Measurements from ENCODE around the gene ACAP2.
A peak's percentile ranks its signal among the peaks of the same experiment; 100 is the strongest.
"Not testable (repeated sequence)": the region's sequence is repeated elsewhere in the genome, so short reads cannot be mapped to it uniquely, and the experiment has no call there.

Gene ACAP2

DNA sequence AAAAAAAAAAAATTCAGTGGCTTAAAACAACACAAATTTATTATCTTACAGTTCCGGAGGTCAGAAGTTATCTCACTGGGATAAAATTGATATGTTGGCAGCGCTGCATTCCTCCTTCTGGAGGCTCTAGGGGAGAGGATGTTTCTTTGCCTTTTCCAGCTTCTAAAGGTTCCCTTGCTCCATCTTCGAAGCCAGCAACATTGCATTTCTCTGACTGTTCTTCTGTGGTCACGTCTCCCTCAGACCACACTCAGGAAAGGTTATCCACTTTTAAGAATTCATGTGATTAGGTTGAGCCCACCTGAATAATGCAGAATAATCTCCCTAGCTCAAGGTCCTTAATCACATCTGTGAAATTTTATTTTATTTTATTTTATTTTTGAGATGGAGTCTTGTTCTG, 23.4 kb upstream of the ACAP2 start:
- TF ChIP-seq MYC (IDR thresholded peaks at IDR 0.05; ENCODE audit: low read depth, low read length), result no peak
- TF ChIP-seq, protein P1, sequence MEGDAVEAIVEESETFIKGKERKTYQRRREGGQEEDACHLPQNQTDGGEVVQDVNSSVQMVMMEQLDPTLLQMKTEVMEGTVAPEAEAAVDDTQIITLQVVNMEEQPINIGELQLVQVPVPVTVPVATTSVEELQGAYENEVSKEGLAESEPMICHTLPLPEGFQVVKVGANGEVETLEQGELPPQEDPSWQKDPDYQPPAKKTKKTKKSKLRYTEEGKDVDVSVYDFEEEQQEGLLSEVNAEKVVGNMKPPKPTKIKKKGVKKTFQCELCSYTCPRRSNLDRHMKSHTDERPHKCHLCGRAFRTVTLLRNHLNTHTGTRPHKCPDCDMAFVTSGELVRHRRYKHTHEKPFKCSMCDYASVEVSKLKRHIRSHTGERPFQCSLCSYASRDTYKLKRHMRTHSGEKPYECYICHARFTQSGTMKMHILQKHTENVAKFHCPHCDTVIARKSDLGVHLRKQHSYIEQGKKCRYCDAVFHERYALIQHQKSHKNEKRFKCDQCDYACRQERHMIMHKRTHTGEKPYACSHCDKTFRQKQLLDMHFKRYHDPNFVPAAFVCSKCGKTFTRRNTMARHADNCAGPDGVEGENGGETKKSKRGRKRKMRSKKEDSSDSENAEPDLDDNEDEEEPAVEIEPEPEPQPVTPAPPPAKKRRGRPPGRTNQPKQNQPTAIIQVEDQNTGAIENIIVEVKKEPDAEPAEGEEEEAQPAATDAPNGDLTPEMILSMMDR (IDR thresholded peaks at IDR 0.05; ENCODE audit: low read depth, low read length), result no peak
- TF ChIP-seq MAX (IDR thresholded peaks at IDR 0.05; ENCODE audit: low read depth, low read length), result no peak
- no peak for TF ChIP-seq POLR2A (IDR thresholded peaks at IDR 0.05; ENCODE audit: extremely low read depth, insufficient read length)
- no peak overlapping the region for H3K4me3 ChIP-seq (ENCODE audit: low read depth, low read length)
- DNase-seq (ENCODE audit: low read depth), result no peak

DNA sequence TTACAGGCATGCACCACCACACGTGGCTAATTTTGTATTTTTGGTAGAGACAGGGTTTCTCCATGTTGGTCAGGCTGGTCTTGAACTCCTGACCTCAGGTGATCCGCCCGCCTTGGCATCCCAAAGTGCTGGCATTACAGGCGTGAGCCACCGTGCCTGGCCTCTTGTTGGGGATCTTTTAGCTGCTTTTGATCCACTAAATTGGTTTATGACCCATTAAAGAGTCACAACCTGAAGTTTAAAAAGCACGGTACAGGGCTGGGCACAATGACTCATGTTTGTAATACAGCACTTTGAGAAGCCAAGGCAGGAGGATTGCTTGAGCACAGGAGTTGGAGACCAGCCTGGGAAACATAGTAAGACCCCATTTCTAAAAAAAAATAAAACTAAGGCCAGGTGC, 20.1 kb upstream of the ACAP2 start:
- not testable (repeated sequence) for H3K4me3 ChIP-seq (ENCODE audit: low read depth, low read length); DNase-seq (ENCODE audit: low read depth)

GRCh38 chr3:195462308-195462610, 19.4 kb upstream of the ACAP2 start:
- DNase-seq (ENCODE audit: low read depth), result no peak
- H3K4me3 ChIP-seq (ENCODE audit: low read depth, low read length), result no peak overlapping the region
- TF ChIP-seq MYC (IDR thresholded peaks at IDR 0.05; ENCODE audit: low read depth, low read length), result no peak
- TF ChIP-seq, protein P1 (IDR thresholded peaks at IDR 0.05; ENCODE audit: low read depth, low read length), result no peak
- TF ChIP-seq MAX (IDR thresholded peaks at IDR 0.05; ENCODE audit: low read depth, low read length), result no peak
- TF ChIP-seq POLR2A (IDR thresholded peaks at IDR 0.05; ENCODE audit: extremely low read depth, insufficient read length), result no peak

GRCh38 chr3:195461594-195462307, 18.9 kb upstream of the ACAP2 start:
- no peak overlapping the region for H3K4me3 ChIP-seq (ENCODE audit: low read depth, low read length)
- TF ChIP-seq POLR2A (IDR thresholded peaks at IDR 0.05; ENCODE audit: extremely low read depth, insufficient read length), result no peak
- DNase-seq (ENCODE audit: low read depth), result no peak

DNA sequence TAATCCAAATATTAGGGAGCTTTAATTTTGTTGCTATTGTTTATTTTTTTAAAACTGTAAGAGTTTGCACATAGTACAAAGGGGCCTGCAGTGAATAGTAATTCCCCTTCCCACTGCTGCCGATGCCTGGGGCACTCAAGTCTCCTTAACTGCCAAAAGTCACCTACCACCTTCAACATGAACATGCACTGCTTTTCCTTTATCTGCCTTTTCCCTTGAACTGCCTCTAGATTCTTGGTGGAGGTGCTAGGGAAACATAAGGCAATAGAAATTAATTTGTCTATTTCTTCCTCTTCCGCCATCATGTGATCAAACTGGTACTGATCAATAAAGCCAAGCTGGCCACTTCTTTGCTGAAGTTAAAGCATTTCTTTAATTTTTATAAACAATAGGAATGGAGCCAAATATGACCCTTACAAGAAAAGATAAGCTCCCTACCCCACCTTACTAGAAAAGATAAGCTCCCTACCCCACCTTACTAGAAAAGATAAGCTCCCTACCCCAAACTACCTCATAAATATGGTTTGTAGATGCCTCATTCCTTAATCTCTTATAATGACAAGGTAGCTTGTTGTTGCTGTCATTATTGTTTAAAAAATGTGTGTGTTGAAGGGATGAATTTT, 17.4 kb upstream of the ACAP2 start:
- DNase-seq (ENCODE audit: low read depth), result no peak
- no peak overlapping the region for H3K4me3 ChIP-seq (ENCODE audit: low read depth, low read length)
- TF ChIP-seq MAX (IDR thresholded peaks at IDR 0.05; ENCODE audit: low read depth, low read length) (no peak), MYC (IDR thresholded peaks at IDR 0.05; ENCODE audit: low read depth, low read length) (no peak), POLR2A (IDR thresholded peaks at IDR 0.05; ENCODE audit: extremely low read depth, insufficient read length) (no peak)
- TF ChIP-seq, protein P1 (IDR thresholded peaks at IDR 0.05; ENCODE audit: low read depth, low read length), result no peak

GRCh38 chr3:195458316-195458717, 15.5 kb upstream of the ACAP2 start:
- TF ChIP-seq MYC (IDR thresholded peaks at IDR 0.05; ENCODE audit: low read depth, low read length), result no peak
- TF ChIP-seq, protein P1 (IDR thresholded peaks at IDR 0.05; ENCODE audit: low read depth, low read length), result no peak
- no peak for TF ChIP-seq MAX (IDR thresholded peaks at IDR 0.05; ENCODE audit: low read depth, low read length)
- no peak for TF ChIP-seq POLR2A (IDR thresholded peaks at IDR 0.05; ENCODE audit: extremely low read depth, insufficient read length)
- no peak overlapping the region for H3K4me3 ChIP-seq (ENCODE audit: low read depth, low read length)
- DNase-seq (ENCODE audit: low read depth), result peak; percentile 42

DNA sequence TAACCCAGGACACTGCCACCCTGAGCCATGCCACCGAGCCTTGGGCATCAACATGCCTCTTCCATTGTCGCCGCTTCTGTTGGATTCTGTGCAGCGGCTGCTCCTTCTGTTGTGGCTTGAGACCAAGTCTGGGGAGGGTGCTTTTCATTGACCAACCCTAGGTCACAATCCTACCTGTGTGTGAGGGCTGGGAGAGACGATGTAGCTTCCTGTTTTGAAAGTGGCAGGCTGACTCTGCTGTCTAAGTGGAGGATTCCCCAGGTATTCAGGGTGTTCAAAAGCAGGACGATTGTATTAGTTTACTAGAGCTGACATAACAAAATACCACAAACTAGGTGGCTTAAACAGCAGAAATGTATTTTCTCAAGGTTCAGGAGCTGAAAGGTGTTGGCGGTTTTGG, 13.0 kb upstream of the ACAP2 start:
- no peak overlapping the region for H3K4me3 ChIP-seq (ENCODE audit: low read depth, low read length)
- TF ChIP-seq MAX (IDR thresholded peaks at IDR 0.05; ENCODE audit: low read depth, low read length), result no peak
- TF ChIP-seq MYC (IDR thresholded peaks at IDR 0.05; ENCODE audit: low read depth, low read length), result no peak
- TF ChIP-seq, protein P1 (IDR thresholded peaks at IDR 0.05; ENCODE audit: low read depth, low read length), result no peak
- TF ChIP-seq POLR2A (IDR thresholded peaks at IDR 0.05; ENCODE audit: extremely low read depth, insufficient read length), result no peak
- DNase-seq (ENCODE audit: low read depth), result no peak

Data from NB4 (cell line).